Right renal pelvis (tissue), 4 donors: ENCODE data around the gene STARD5. TPM values are rescaled to one million over a fixed set of nuclear protein-coding genes. Genes with fewer than 3 reads are reported as not detected.
"Not testable (repeated sequence)": the region's sequence is repeated elsewhere in the genome, so short reads cannot be mapped to it uniquely, and the experiment has no call there.

Experiments
- DNase-seq, 4 donors: peaks; one replicate each; pipeline ENCODE4 v3.0.0-alpha.2; 2013; ENCODE audit warnings: low read depth in 4 of 4, low spot score in 3 of 4, missing footprints in 1 of 4
- polyA plus RNA-seq, 4 donors: library from polyadenylated mRNA; unstranded; fragments of 120-200 nt; gene quantifications; one replicate each; pipeline ENCODE4 v1.2.1, GENCODE V29; 2013; ENCODE audit not compliant: insufficient read length in 4 of 4

The STARD5 gene
- polyA plus RNA-seq, 4 donors: 2.8 to 6.9 (median 3.9) TPM

- DNase-seq: no peak
Measured at GRCh38 chr15:81338170-81339007, 14.4 kb upstream of the STARD5 start.

GRCh38 chr15:81337713-81338157 lies 13.8 kb upstream of the STARD5 start:
- DNase-seq: no peak

GRCh38 chr15:81337241-81337640 lies 13.3 kb upstream of the STARD5 start:
- DNase-seq: no peak

GRCh38 chr15:81336568-81336967 lies 12.6 kb upstream of the STARD5 start:
- DNase-seq: no peak

- no peak for DNase-seq
Measured at GRCh38 chr15:81335631-81336030, 11.7 kb upstream of the STARD5 start.

- DNase-seq: no peak
Measured at GRCh38 chr15:81334768-81335435, 11.0 kb upstream of the STARD5 start.

GRCh38 chr15:81333363-81333762 lies 9.4 kb upstream of the STARD5 start:
- no peak for DNase-seq

GRCh38 chr15:81332326-81332725 lies 8.4 kb upstream of the STARD5 start:
- no peak for DNase-seq

- no peak for DNase-seq
Measured at GRCh38 chr15:81331600-81331999, 7.7 kb upstream of the STARD5 start.

- DNase-seq: not testable (repeated sequence)
Measured at GRCh38 chr15:81331141-81331540, 7.2 kb upstream of the STARD5 start.

- DNase-seq: no peak
Measured at GRCh38 chr15:81330366-81331090, 6.6 kb upstream of the STARD5 start.

GRCh38 chr15:81329446-81329845 lies 5.5 kb upstream of the STARD5 start:
- no peak for DNase-seq

GRCh38 chr15:81327516-81327915 lies 3.6 kb upstream of the STARD5 start:
- no peak for DNase-seq

- DNase-seq: no peak
Measured at GRCh38 chr15:81326466-81327212, 2.7 kb upstream of the STARD5 start.

GRCh38 chr15:81323559-81323943 lies 390 bp downstream of the STARD5 start:
- DNase-seq: no peak

- DNase-seq: no peak
Measured at GRCh38 chr15:81322676-81323253, 1.2 kb downstream of the STARD5 start.

GRCh38 chr15:81321667-81322066 lies 2.3 kb downstream of the STARD5 start:
- no peak for DNase-seq

GRCh38 chr15:81317642-81318017 lies 6.3 kb downstream of the STARD5 start:
- no peak for DNase-seq

GRCh38 chr15:81316267-81316666 lies 7.7 kb downstream of the STARD5 start:
- DNase-seq: no peak

GRCh38 chr15:81315452-81316175 lies 8.3 kb downstream of the STARD5 start:
- DNase-seq: no peak
